GM12892 (cell line): ENCODE measurements around the gene EGLN2.

ENCODE experiments used
- POLR2A ChIP-seq: IDR thresholded peaks from 2 replicates; pipeline ENCODE4 v1.6.1; 2011; ENCODE audit warnings: low read depth, low read length, control low read depth
- POLR2AphosphoS5 ChIP-seq: IDR thresholded peaks from 2 replicates; pipeline ENCODE4 v1.6.1; 2011; ENCODE audit warnings: low read depth, low read length, control low read depth
- TAF1 ChIP-seq: IDR thresholded peaks from 2 replicates; pipeline ENCODE4 v1.6.1; 2011; ENCODE audit warnings: low read depth, mild to moderate bottlenecking, control low read depth, low read length, borderline replicate concordance

GRCh38 chr19:40807147-40808020 lies 8.4 kb downstream of the EGLN2 start:
- TF ChIP-seq POLR2AphosphoS5 (no peak), TAF1 (no peak), POLR2A (no peak)
